PC-3 (cell line): ENCODE data around the gene PTPN14.

ENCODE experiments used
- CTCF ChIP-seq: fragments of 300-600 bp; sonication (generic); conservative IDR thresholded peaks from 2 replicates; pipeline ENCODE4 v1.5.1; 2017; ENCODE audit warnings: antibody characterized with exemption, low read depth, mild to moderate bottlenecking, low read length
- EZH2phosphoT487 ChIP-seq: fragments of 300-600 bp; sonication (generic); IDR thresholded peaks from 2 replicates; pipeline ENCODE4 v1.6.1; 2018; ENCODE audit warnings: mild to moderate bottlenecking, antibody characterized with exemption, low read length, borderline replicate concordance

DNA sequence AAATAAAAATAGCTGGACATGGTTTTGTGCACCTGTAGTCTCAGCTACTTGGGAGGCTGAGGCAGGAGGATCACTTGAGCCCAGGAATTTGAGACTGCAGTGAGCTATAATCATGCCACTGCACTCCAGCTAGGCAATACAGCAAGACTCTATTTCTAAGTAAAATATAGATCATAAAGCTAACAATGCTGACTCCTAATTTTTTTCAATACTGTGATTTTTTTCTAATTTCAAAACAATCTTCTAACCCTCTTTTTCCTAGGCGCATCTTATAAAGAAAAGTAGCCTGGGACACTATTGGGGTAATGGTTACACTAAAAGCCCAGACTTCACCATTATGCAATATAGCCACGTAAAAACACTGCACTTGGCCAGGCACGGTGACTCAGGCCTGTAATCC is 81.3 kb downstream of the PTPN14 start:
- TF ChIP-seq CTCF (no peak), EZH2phosphoT487 (no peak)
